GM18858 (cell line): ENCODE data around the gene BCL2.

Experiments
- ATAC-seq: cut with Tn5 transposase; IDR thresholded peaks from one replicate; pipeline ENCODE4 v1.9.1; 2021; ENCODE audit not compliant: unreplicated experiment

BCL2 gene

DNA sequence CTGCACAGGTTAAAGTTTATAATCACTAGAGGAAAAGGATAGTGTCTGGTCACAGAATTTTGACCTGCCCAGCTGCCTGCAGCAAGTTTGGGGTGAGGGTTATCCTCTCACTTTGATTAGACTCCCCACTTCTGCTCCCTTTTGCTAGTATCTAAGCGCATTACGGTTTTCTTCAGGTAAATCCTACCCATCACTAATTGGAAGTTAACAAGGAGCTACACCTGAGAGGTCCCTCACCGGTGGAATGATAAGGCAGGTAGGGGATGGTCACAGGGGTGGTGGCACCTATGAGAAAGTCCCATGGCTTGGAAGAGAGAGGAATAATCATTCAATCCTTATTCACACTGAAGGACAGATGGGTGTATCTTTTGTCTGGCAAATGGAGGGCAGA, 7.6 kb downstream of the BCL2 start:
- ATAC-seq = no peak

DNA sequence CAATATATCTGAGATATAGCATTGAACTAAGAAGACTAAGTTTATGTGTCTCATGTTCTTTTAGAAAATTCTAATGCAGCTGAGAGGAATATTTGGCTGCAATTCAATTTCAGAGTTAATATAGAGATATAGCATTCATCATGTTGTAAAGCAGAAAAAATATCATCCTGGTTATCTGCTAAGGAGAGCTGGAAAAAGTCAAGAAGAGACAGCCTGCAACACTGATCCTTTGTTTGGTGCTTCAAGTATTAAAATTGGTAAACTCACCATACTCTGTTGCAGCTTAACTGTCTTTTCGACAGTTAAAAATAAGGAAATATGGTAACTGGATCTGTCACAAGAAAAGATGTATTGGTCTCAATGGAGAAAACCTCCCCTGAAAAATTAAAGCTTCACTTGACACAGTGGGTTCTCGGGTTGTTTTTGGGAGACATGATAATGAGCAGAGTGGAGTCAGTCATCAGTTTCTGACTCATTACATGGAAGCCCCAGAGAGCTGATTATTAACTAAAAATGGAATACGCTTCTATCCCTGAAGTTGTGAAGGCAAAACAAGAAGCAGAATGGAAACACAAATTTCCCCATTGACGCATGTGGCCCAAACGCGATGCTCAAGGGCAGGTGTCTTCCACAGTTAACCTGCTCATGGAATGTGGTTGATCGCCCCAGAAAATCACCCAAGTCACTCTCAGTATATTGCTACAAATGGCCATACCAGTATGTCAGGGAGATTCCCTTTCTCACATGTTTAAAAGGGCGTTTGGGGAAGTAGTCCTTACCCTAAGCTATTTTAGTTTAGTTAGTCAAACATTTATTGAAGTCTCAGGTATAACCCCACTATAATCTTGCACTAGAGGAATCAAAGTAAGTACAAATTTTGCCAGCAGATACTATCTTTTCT, 8.2 kb downstream of the BCL2 start:
- ATAC-seq = peak; percentile 62

DNA sequence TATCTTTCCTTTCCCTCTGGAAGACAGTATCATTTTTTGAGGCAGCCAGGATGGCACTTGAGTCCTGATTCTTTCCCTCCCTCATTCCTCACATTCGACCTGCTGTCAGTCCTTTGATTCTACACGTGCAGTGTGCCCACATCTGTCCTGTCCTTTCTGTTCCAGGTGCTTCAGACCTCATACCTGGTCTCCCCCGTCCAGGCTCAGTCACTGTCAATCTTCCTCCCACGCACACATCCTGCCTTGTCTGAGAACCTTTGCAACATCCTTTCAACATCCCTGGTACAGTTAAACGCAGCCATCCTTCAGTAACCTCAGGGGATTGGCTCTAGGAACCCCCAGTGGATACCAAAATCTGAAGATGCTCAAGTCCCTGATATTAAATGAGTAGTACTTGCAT, 10.1 kb downstream of the BCL2 start:
- no peak for ATAC-seq

GRCh38 chr18:63307551-63308200, 11.9 kb downstream of the BCL2 start:
- ATAC-seq = no peak

DNA sequence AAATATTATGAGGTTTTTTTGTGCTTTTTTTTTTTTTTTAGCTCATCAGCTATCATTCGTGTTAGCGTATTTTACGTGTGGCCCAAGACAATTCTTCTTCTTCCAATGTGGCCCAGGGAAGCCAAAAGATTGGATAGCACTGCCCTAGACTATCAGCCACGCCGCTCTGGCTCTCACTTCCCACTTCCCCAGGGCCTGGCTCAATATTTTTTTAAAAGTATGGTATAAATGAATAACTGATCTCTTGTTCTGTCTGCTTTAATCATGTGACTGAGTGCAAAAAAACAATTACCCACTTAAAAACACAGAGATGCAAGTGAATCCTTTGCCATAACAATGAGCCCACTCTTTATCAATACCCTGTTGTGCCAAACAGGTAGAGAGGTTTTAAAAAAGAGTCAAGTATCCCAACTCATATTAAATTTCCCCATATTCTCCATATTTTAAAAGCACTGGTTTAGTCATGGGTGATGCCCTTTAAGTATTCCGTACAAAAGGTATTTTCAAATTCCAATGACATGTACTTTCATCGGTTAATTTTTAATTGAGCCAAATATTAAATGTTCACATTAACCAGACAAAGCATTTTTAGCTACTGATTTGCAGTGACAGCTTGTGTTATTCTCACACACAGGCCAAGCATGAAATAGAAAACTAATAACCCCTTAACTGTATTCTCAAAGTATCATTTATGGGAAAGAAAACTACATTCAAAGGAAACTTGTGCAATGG, 12.6 kb downstream of the BCL2 start:
- ATAC-seq = no peak

GRCh38 chr18:63306249-63306648, 13.3 kb downstream of the BCL2 start:
- ATAC-seq = no peak

DNA sequence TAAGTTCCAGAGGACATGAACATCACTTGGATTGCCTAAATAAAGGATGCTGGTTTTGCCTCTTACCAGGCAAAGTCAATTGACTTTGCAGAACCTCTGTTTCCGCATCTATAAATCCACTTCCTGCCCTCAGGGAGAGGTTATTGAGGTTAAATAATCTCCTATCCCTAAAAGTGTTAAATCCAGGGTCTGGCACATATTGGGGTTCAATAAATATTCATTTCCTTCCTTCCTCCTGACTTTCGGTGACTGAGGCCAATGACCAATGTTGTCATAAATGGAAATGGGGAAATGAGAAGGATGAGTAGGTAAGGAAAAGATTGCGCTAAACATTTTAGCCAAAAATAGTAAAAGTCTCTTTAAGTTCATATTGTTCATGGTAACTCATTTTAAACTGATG, 16.0 kb downstream of the BCL2 start:
- no peak for ATAC-seq

- ATAC-seq = no peak
Observed at GRCh38 chr18:63302636-63303405, 16.7 kb downstream of the BCL2 start.

GRCh38 chr18:63302220-63302619, 17.3 kb downstream of the BCL2 start:
- no peak for ATAC-seq

DNA sequence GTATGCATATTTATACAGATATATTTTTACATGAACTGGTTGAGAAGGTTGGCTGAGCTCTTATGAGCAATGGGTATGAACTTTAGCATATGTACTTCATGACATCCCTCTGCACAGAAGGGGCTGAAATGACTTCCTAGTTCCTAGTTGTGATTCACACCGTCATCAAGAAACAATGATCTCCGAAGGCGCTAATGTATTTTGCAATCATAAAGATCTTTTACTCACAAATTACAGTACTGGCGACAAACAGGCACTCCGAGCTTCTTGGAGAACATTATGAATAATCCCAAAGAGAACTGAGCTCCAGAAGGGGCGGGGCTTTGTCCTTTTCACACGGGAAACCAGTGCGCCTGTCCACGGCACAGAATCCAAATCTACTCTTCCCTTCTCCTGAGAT, 18.1 kb downstream of the BCL2 start:
- ATAC-seq = no peak

GRCh38 chr18:63299837-63300745, 19.5 kb downstream of the BCL2 start:
- peak; percentile 59 for ATAC-seq

GRCh38 chr18:63298400-63299365, 20.9 kb downstream of the BCL2 start:
- no peak for ATAC-seq

DNA sequence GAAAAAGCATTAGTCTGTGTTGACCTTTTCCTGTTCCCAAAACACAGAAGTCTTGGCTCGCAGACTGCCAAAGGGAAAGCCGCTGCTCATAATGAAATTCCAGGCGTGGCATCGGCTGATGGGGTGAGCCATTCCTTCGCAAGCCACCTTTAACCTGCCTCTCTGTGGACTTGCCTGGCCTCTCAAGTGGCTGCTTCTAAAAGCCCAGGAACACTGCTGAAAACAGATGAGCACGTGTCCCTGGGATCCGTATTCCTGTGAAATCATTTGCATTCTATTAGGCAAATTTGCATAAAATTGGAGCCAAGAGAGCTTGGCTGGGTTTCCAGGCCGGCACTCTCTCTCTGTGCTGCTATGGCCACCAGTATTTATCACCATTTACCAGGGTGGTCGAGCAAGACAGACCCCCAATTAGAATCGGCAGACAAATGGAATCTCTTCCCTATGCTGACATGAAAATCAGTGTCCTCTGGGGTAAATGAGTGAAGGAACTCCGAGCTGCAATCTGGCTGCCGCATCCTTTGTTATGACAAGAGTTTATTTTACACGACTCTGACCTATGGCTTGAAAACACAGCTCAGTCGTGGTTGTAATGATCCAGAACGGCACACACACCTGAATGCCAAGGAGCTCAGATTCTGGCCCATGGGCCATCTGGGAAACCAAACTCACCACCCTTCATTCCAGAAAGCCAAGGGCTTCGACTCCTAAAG, 21.7 kb downstream of the BCL2 start:
- no peak for ATAC-seq

DNA sequence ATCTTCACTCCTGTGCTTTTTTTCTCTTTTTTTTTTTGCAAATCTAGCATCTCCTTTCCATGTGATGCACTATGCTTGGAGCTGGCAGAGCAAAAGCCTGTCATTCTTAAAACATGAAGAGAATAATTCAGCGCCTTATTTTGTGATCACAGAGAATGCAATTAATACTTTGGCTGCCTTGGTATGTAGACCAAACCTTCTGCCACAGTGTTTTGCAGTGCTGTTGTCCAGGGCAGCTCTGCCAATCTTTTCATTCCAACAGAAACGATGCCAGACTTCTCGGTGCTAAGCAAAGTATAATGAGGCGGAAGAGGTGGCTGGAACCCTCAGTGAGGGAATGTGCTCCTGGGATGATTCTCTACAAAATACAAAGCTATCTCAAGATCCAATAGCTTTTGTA, 25.6 kb downstream of the BCL2 start:
- ATAC-seq = no peak

DNA sequence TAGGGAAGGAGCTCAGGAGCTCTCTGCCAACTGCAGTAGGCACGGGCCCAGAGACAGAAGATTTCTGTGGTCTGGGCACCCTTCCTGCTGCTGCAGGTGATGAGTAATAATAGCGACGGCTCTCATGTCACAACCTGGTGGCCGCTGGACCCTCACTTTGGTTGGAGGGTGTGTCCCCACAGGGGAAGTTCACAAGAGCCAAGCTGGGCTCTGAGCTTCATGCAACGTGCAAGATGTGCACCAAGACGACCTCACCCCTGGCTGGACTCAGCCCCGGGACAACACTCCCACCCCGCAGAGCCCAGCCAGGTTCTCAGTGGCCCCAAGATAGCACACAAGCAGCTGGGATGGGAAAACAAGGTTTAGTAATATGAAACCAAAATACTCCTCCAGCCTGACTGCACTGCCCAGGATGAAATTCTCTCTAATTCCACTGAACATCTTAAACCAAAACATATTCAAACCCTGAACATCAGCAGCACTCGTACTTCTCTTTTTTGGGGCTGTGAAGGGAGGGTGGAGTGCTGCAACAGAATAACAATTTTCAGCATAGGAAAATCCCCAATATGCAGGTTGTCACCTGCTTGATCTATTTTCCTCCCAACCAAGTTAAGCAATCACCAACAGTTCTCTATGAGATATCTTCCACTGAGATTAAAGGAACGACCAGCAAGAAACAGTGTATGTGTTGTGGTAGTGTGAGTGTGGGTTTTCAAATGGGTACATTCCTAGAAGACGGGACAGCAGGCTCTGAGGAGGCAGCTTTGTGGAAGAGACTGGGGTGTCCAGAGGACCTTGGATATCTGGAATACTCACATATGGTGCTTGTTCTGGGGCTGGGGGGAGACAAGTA, 26.5 kb downstream of the BCL2 start:
- ATAC-seq = peak; percentile 57

DNA sequence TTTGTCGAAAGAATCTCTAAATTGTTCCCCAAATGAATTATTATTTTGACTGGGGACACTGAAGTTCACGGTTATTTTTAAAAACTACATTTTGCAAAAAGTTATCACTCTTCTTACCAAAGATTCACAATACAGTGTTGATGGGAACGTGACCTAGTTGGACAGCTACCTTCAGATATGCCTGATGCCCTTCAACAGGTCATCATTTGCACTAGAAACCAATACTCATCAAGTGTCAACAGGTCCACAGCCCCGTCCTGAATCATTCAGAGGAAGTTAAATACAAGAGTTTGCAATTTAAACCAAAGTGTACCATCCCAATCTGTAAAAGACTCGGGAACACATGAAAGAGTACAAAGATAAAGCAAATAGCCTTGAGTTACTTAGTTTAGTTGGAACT, 28.3 kb downstream of the BCL2 start:
- ATAC-seq = no peak

GRCh38 chr18:63290821-63291200, 28.8 kb downstream of the BCL2 start:
- ATAC-seq = no peak
